GOT3 (cell line): Measurements from ENCODE around the gene GAPT.

Experiments used
- DNase-seq: peaks from one replicate; lab custom pipeline; 2025; ENCODE audit warnings: mixed read lengths; lab: John Stamatoyannopoulos, UW

The GAPT gene

GRCh38 chr5:58491216-58491892 is at the start of gene GAPT:
GAPT (plus strand) TSS chr5:58491435; CDS start chr5:58494537, 3,102 bp downstream.
- DNase-seq = no peak

- DNase-seq = no peak
These were observed 46.4 kb upstream of the GAPT start for GRCh38 chr5:58444805-58445204.

DNA sequence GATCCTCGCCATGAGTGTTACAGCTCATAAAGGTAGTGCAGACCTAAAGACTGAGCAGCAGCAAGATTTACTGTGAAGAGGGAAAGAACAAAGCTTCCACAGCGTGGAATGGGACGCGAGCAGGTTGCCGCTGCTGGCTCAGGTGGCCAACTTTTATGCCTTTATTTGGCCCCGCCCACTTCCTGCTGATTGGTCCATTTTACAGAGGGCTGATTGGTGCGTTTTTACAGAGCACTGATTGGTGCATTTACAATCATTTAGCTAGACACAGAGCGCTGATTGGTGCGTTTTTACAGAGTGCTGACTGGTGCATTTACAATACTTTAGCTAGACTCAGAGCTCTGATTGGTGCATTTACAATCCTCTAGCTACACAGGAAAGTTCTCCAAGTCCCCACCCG is 45.2 kb upstream of the GAPT start:
- no peak for DNase-seq

- DNase-seq = no peak
These were observed 44.0 kb upstream of the GAPT start for GRCh38 chr5:58447226-58447625.

DNA sequence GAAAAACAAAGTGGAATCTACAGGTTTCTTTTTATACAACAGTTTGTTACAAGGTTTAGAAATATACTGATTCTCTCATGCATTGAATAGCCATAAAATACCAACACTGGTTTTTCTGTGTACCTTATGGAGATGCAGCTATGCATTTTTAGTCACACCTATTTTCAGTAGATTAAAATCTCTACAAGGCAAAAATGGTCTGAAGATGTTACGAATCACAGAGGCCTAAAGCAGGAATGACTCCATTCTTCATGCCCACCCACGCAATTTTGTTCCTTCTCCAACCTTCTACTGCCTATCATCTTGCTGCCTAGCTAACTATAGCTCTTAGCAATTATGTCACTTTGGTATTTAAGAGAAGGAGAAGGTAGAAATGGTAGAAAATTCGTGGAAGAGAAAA is 41.2 kb upstream of the GAPT start:
- DNase-seq = no peak

DNA sequence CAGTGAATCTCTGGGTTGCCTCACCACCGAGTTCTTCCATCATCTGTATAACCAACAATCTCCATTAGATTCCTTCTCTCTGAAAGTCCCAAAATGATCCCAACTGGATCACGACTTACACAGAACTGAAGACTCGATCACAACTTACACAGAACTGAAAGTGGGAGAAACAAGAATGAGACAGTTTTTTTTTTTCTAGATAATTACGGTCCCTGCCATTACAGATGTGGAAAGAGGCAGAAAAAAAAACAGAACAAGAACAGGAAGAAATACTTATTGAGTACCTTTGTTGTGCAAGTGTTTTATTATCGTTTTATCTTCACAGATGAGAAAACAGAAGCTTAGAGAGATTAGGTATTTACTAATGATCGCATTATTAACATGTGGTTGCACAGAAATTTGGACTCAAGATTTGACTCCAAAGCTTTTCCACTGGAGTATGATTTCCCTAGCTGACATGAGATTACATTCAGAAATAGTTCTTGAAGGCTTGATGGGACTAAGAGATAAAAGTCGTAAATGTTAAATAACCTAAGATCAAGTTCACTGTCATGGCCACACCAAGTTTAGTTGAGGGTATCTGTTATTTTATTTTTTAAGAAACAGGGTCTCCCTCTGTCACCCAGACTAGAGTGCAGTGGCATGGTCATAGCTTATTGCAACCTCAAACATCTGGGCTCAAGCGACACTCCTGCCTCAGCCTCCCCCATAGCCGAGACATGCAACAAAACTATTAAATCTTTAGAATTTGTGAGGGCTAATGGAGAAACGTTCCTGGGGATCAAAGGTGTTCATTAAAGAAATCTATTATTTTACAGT is 40.2 kb upstream of the GAPT start:
- DNase-seq = no peak

GRCh38 chr5:58451732-58452565 is 39.3 kb upstream of the GAPT start:
- no peak for DNase-seq

DNA sequence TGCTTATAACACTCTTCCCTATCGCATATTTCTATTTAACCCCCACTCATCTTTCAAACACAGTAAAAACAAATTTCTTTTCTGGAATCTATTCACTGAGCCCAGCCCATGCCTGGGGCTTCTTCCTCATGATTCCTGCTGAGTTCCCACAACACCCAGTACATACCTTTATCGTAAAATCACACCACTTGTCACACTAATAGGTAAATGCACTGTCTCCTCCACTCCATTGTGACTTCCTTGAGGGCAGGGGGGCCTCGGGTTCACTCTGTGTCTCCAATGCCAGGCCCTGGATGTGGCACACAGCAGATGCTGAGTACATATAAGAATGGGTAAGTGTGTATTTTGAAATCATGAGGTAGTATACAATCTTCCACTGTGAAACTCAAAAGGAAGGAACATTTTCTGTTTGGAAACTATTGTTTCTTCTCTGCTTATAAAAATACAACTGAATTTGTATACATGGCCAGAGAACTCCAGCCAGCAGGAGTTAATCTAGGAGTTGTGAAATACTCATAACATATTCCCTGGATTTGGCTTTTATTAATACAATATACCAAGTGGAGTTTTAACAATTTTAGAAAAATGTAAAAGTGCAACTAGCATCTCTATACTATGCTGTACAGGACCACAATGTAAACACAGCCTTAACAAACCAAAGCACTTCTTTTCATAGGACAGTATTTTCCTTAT is 38.5 kb upstream of the GAPT start:
- DNase-seq = no peak

DNA sequence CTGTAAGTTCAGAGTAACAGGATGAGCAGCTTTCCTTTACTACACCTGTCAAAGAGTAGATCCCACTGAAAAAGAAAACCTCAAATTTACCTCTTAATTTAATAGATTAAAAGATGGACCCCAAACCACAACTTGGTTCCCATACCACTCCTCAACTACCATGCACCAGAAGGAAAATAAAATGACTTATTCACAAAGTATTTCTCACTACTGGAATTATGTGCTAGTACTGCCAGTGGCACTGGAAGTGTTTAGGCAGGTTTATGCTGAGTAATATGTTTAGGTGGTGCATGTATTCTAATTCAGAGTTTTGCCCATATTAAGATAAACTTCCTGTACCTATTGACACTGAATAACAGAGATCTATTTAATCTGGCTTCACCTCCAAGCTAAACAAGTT is 37.9 kb upstream of the GAPT start:
- no peak for DNase-seq

- DNase-seq = no peak
These were observed 37.2 kb upstream of the GAPT start for GRCh38 chr5:58454025-58454424.

GRCh38 chr5:58455066-58455465 is 36.2 kb upstream of the GAPT start:
- no peak for DNase-seq

DNA sequence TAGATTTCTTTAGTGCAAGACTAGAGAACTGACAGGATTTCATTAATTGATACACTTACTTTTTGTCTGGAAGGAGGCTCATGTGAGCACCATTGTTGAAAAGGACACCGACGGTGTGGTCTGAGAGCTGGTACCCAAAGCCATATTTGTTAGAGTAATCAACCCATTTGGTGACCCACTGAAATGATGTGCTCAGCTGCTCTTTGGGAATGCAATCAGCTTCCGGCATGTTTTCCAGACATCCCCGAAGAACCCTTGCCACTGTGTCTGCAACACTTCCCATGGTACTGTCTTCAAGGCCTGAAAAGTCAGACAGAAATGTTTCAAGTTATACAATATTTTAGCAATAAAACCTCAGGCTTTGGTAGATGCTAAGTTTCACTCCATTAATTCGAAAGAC is 35.8 kb upstream of the GAPT start:
- DNase-seq = no peak

DNA sequence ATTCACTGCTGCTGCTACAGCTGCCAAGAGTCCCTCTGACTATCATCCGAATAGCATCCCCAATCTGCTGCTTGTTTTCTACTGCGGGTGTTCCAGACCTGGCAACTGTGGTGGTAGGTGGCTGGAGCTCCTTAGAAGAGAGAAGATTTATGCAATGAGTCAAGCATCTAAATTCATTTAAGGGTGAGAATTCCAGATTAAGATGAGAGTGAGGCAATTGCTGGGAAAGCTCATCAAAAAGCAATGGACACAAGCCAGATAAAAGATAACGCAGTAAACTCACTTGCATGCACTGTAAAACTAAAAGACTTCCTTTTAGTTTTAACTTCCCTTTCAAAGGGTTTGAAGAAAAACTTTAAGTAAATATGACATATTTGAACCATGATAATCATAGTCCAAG is 35.2 kb upstream of the GAPT start:
- no peak for DNase-seq

DNA sequence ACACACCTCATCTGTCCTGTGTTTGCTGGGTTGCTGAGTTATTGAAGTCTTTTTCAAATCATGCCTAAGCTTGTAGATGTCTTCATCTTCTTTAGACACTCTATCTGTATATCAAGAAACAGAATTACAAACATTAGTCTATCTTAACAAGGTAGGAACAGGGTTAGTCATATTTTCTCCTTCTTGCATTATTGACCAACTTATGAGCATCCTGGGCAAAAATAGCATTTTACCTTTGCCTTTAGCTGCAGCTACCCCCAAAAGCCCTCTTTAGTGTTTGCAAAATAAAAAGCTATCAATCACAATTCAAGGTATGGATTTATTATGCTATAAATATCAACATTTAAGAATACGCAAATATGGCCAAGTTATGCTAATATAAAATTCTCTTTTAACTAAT is 34.7 kb upstream of the GAPT start:
- DNase-seq = no peak

GRCh38 chr5:58457050-58457449 is 34.2 kb upstream of the GAPT start:
- no peak for DNase-seq

DNA sequence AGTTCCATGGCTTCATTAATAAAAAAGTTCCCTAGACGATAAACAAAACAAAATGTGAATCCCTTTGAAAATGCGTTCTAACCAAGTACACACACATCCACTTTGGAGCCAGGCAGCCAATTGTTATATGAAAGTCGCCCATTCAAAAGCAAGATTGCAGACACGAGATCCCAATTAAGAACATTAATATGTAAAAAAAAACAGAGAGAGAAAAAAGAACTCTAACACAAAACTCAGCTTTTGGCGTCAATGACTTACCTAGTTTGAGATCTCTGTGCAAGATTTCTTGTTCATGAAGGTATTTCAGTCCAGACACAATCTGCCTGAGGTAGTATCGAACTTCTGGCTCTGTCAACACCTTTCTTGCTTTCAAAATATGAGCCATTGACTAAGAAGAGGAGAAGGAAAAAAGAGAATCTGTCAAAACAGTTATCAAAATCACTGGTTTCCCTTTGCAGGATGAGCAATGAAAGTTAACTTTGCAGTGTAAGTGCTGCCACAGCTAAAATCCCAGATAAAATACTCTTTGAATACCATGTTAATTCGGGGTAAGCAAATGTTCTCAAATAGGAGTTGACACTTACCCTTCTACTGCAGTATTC is 33.0 kb upstream of the GAPT start:
- DNase-seq = no peak

DNA sequence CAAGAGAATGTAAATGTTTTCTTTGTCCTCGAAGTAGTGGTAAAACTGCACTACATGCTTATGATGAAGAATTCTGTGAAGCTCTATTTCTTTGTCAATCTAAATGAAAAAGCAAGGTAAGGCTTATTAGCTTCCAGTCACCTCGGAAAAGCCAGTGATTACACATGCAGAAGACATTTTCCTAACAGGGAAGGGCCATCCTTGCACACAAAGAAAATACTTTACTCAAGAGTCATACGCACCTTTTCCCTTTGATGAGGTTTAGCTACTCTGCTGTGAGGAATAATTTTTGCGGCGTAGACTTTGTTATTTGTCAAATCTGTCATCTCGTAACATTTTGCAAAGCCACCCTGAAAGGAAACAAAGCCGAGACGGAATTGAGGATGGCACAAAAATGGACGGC is 32.5 kb upstream of the GAPT start:
- no peak for DNase-seq

DNA sequence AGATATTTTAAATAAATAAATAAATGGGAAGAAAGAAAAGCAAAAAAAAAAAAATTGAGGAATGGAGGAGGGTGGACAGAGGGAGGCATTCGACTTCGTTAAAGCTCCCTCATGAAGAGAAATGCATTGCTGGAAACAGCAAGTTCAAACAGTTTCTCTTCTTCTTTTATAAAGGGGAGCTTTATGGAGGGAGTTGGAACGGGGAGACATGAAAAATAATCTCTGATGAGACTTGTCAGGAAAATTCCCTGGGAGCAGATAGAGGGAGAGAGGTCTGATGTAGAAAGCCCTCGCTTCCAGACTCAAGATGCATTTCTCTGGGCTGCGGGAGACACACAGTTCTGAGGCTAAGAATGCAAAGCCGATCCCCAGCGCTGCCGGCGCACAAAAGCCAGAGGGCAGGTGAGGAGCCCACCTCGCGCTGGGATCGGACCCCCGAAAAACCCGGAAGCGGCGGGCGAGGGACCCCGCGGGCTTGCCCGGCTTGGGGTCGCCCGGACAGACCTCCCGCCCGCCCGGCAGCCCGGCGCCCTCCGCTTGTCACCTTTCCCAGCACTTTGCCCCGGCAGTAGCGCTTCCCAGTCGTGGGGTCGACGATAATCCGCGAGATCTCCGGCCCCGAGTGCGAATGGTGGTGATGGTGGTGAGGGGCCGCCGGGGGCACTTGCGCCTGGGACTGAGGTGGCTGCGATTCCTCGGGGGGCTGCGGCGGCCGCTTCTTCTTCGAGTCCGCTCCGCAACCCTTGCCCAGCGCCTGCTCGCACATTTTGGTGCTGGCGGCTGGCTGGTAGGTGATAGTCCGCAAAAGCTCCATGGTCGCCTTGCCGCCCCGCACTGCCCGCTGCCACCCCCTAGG is 31.9 kb upstream of the GAPT start:
- DNase-seq = peak; percentile 49

- DNase-seq = peak; percentile 89
These were observed 31.1 kb upstream of the GAPT start, which contains the start of gene PLK2 for GRCh38 chr5:58460002-58460731. PLK2 (minus strand) TSS chr5:58460086; CDS start chr5:58459959, 127 bp downstream.

GRCh38 chr5:58460732-58461286 is 30.4 kb upstream of the GAPT start:
- DNase-seq = peak; percentile 84
